ENCODE results near the gene PABPN1L. TPM values are rescaled to one million over a fixed set of nuclear protein-coding genes. Genes with fewer than 3 reads are reported as not detected.
A peak's percentile ranks its signal among the peaks of the same experiment; 100 is the strongest.

PABPN1L gene
- total and polyA plus RNA-seq, 9 of the 15 experiments (the other 6 are each of a cell fraction or from before 2014, with no cell fraction given) = 0.11 to 0.32 TPM; not detected in 7

DNA sequence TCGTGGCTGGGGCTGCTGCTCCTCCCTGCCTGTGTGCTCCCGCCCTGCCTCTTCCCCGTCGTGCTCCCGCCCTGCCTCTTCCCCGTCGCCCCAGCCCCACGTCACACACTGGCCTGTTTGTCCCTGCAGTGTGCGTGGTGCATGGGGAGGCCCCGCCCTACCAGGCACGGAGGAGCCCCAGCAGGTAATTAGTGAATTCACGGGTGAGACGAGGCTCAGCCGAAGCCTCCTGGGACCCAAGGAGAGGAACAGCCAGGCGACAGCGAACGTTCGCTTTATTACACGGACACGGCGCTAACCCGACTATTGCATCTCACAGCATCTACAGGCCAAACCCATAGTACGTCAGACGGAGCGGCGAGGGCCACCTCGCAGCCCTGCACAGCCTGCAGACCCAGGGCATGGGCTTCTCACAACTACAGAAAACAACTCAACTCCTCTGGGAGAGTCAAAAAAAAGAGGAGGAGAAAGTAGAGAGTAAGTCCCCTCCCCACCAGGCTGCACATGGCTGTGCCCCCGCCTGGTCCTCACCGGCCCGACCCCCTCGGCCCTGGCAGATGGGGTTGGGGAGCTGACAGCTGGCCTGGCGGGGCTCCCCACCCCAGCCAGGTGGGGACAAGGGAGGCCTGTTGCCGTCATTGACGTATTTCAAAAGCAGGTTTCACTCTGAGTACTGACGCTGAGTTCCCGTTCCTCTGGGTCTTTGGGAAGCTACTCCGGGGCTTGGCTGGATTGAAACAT lies 4.3 kb upstream of the PABPN1L start (continued):
- TF ChIP-seq, protein P1, sequence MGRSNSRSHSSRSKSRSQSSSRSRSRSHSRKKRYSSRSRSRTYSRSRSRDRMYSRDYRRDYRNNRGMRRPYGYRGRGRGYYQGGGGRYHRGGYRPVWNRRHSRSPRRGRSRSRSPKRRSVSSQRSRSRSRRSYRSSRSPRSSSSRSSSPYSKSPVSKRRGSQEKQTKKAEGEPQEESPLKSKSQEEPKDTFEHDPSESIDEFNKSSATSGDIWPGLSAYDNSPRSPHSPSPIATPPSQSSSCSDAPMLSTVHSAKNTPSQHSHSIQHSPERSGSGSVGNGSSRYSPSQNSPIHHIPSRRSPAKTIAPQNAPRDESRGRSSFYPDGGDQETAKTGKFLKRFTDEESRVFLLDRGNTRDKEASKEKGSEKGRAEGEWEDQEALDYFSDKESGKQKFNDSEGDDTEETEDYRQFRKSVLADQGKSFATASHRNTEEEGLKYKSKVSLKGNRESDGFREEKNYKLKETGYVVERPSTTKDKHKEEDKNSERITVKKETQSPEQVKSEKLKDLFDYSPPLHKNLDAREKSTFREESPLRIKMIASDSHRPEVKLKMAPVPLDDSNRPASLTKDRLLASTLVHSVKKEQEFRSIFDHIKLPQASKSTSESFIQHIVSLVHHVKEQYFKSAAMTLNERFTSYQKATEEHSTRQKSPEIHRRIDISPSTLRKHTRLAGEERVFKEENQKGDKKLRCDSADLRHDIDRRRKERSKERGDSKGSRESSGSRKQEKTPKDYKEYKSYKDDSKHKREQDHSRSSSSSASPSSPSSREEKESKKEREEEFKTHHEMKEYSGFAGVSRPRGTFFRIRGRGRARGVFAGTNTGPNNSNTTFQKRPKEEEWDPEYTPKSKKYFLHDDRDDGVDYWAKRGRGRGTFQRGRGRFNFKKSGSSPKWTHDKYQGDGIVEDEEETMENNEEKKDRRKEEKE (IDR thresholded peaks at IDR 0.05; ENCODE audit: borderline replicate concordance in 1 of 2, control insufficient read depth in 1 of 2, low read depth in 2 of 2, low read length in 1 of 2) = no peak
- TF ChIP-seq ETV6 (IDR thresholded peaks at IDR 0.05; ENCODE audit: borderline replicate concordance in 1 of 2, low read depth in 2 of 2, low read length in 1 of 2) (no peak), ETV6 (CRISPR knock-in tag; IDR thresholded peaks at IDR 0.05; ENCODE audit: borderline replicate concordance) (no peak), HMG20A (CRISPR knock-in tag; conservative IDR thresholded peaks at IDR 0.05) (no peak), POLR2B (IDR thresholded peaks at IDR 0.05; ENCODE audit: low read depth, partially characterized antibody) (no peak), ZKSCAN1 (IDR thresholded peaks at IDR 0.05; ENCODE audit: low read depth, low read length) (no peak), GATA2 (CRISPR knock-in tag; IDR thresholded peaks at IDR 0.05) (0 out of 2 replicates have a peak, but pooled peaks have one; percentile 18), TBP (optimal IDR thresholded peaks at IDR 0.05; ENCODE audit: low read depth, low read length) (no peak), POLR3A (IDR thresholded peaks at IDR 0.05; ENCODE audit: borderline replicate concordance, extremely low read depth, insufficient read depth, insufficient read length) (no peak), ZBTB7A (IDR thresholded peaks at IDR 0.05; ENCODE audit: borderline replicate concordance, control insufficient read depth, low read depth, low read length) (no peak; the same call in 1 of the 2 replicates), ELF2 (CRISPR knock-in tag; IDR thresholded peaks at IDR 0.05) (no peak), ETV5 (CRISPR knock-in tag; IDR thresholded peaks at IDR 0.05; ENCODE audit: low read depth) (no peak), MAZ (CRISPR knock-in tag; conservative IDR thresholded peaks at IDR 0.05 in 1 of 2, IDR thresholded peaks at IDR 0.05 in 1 of 2) (no peak), HDAC1 (IDR thresholded peaks at IDR 0.05) (no peak), TRIM24 (IDR thresholded peaks at IDR 0.05) (no peak), LARP7 (IDR thresholded peaks at IDR 0.05) (no peak), KAT8 (IDR thresholded peaks at IDR 0.05; ENCODE audit: low read depth) (0 out of 2 replicates have a peak, but pooled peaks have one; percentile 17), ZKSCAN3 (CRISPR knock-in tag; IDR thresholded peaks at IDR 0.05) (no peak), ZNF384 (IDR thresholded peaks at IDR 0.05; ENCODE audit: low read depth, low read length) (no peak), GTF2E2 (tag; IDR thresholded peaks at IDR 0.05) (no peak), ZNF140 (CRISPR knock-in tag; IDR thresholded peaks at IDR 0.05) (no peak), POLR2G (IDR thresholded peaks at IDR 0.05; ENCODE audit: low read depth, low read length) (peak; percentile 84), NR2C2 (CRISPR knock-in tag; IDR thresholded peaks at IDR 0.05) (0 out of 2 replicates have a peak, but pooled peaks have one; percentile 37), NR2C2 (tag; IDR thresholded peaks at IDR 0.05) (no peak)

Data from K562 (cell line).